Smooth muscle cell (in vitro differentiated cells): ENCODE results near the gene CTR9. TPM values are rescaled to one million over a fixed set of nuclear protein-coding genes. Genes with fewer than 3 reads are reported as not detected.

ENCODE experiments used
- DNase-seq: peaks from one replicate; lab custom pipeline; 2025; ENCODE audit not compliant: unreplicated experiment; lab: John Stamatoyannopoulos, UW
- H2AFZ ChIP-seq: fragments of 200-600 bp; sonication (generic); 2 replicates; pipeline ENCODE4 v1.6.0; 2016; ENCODE audit warnings: antibody characterized with exemption, low read depth, mild to moderate bottlenecking
- H3F3A ChIP-seq: fragments of 200-600 bp; sonication (generic); 2 replicates; pipeline ENCODE4 v1.6.0; 2017; ENCODE audit warnings: antibody characterized with exemption, low read depth
- H3K27ac ChIP-seq: fragments of 200-600 bp; sonication (generic); 2 replicates; pipeline ENCODE4 v1.5.1; 2016; ENCODE audit warnings: low read depth, mild to moderate bottlenecking
- H3K27me3 ChIP-seq: fragments of 200-600 bp; sonication (generic); 2 replicates; pipeline ENCODE4 v1.6.1; 2016; ENCODE audit warnings: low read depth, mild to moderate bottlenecking
- H3K36me3 ChIP-seq: fragments of 200-600 bp; sonication (generic); 2 replicates; pipeline ENCODE4 v1.5.1; 2016; ENCODE audit warnings: low read depth
- H3K4me1 ChIP-seq: fragments of 200-600 bp; sonication (generic); 2 replicates; pipeline ENCODE4 v1.5.1; 2016; ENCODE audit warnings: low read depth
- H3K4me2 ChIP-seq: fragments of 200-600 bp; sonication (generic); 2 replicates; pipeline ENCODE4 v1.6.0; 2016; ENCODE audit warnings: mild to moderate bottlenecking
- H3K4me3 ChIP-seq: fragments of 200-600 bp; sonication (generic); 2 replicates; pipeline ENCODE4 v1.5.1; 2016; ENCODE audit warnings: mild to moderate bottlenecking
- H3K79me2 ChIP-seq: fragments of 200-600 bp; sonication (generic); 2 replicates; pipeline ENCODE4 v1.6.0; 2016; ENCODE audit warnings: low read depth, mild to moderate bottlenecking
- H3K9ac ChIP-seq: fragments of 200-600 bp; sonication (generic); 2 replicates; pipeline ENCODE4 v1.6.0; 2016; ENCODE audit warnings: low read depth
- H3K9me3 ChIP-seq: fragments of 200-600 bp; sonication (generic); replicated peaks from 2 replicates; pipeline ENCODE4 v1.5.1; 2016; ENCODE audit warnings: low read depth
- H4K20me1 ChIP-seq: fragments of 200-600 bp; sonication (generic); 2 replicates; pipeline ENCODE4 v1.6.0; 2016; ENCODE audit warnings: low read depth
- CTCF ChIP-seq: fragments of 200-600 bp; sonication (generic); IDR thresholded peaks from 2 replicates; pipeline ENCODE4 v1.5.1; 2017; ENCODE audit warnings: borderline replicate concordance, mild to moderate bottlenecking, antibody characterized with exemption; ENCODE audit not compliant: insufficient read depth, poor library complexity, severe bottlenecking
- WGBS: methylation state at CpG from one replicate; pipeline ENCODE4 v1.1.7; 2016; ENCODE audit warnings: low lambda C conversion rate; 5-methylcytosine and 5-hydroxymethylcytosine counted together
- polyA plus RNA-seq: library from polyadenylated mRNA; unstranded; fragments of >200 nt; fragmentation: Nextera tagmentation; extraction: Ambion mirVana; gene quantifications from 2 replicates; pipeline ENCODE4 v1.2.1, GENCODE V29; 2016
- total RNA-seq: library from RNA; depleted of rRNA; stranded (reverse); fragments of >200 nt; gene quantifications from 2 replicates; pipeline ENCODE4 v1.2.3, GENCODE V29; 2014

CTR9 gene
- total and polyA plus RNA-seq, 2 experiments from 2014 or later, result 25.1 to 27.5 TPM

DNA sequence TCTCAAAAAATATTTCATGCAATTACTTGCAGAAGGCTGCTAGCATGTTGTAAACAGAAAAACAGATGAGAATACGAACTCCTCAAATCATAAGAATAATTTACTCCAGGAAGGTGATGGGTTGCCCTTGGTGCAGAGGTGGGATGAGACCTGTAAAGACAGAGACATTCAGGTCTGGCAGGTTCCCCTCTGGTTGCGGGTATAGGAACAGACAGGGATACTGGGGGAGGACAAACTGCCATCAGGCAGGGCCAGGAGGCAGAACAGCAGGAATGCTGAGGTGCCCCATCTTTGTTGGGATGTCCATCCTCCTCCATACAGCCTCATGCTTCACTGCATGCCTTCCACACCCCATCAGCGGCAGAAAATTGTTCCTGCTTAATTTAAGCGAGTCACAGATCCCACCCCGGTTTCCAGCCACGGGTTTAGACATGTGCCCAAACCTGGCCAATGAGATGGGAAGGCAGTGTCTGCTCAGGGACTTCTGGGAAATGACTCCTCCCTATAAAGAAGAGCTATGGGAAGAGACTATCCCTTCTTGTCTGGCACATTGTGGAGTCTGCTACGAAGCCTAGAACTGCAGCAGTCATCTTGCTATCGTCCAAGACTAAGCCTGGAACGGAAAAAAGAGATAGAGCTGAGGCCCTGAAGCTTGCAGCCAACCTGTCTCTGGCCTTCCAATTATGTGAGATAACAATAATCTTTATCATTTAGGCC lies 34.3 kb upstream of the CTR9 start:
- 74% methylated on average over 9 of the region's 9 CpGs for WGBS
- H3K9ac ChIP-seq, result no peak overlapping the region
- no peak for TF ChIP-seq CTCF
- H4K20me1 ChIP-seq, result no peaks in the 10 kb centered on the region
- H3K4me3 ChIP-seq, result no peak overlapping the region
- no peaks in the 10 kb centered on the region for H3K9me3 ChIP-seq
- no peak overlapping the region for H3K4me2 ChIP-seq
- H3K79me2 ChIP-seq, result no peaks in the 10 kb centered on the region
- H3K36me3 ChIP-seq, result no peaks in the 10 kb centered on the region
- no peaks in the 10 kb centered on the region for H3F3A ChIP-seq
- DNase-seq, result no peak
- no peak overlapping the region for H2AFZ ChIP-seq
- H3K4me1 ChIP-seq, result no peaks in the 10 kb centered on the region
- no peak overlapping the region for H3K27ac ChIP-seq
- H3K27me3 ChIP-seq, result no peaks in the 10 kb centered on the region

DNA sequence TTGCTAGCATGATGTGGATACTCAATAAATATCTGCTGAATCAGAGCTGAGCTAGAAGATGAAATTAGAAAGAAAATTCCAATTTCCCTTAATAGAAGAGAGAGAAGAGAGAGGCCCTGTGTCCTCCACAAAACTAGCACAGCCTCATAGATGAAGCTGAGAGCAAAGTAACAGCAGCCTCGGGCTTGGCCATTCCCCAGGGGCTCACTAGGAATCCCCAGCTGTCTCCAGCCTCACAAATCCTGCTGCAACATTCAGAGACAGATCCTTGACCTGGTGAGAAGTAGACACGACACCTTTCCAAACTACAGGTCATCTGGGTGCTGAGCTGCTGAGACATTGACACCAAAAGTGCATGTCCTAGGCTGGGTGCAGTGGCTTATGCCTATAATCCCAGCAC lies 31.4 kb upstream of the CTR9 start:
- no peaks in the 10 kb centered on the region for H4K20me1 ChIP-seq
- no peaks in the 10 kb centered on the region for H3K79me2 ChIP-seq
- H3K9me3 ChIP-seq, result no peaks in the 10 kb centered on the region
- 100% methylated on average over 2 of the region's 2 CpGs for WGBS
- no peak overlapping the region for H3K4me3 ChIP-seq
- no peaks in the 10 kb centered on the region for H3K4me1 ChIP-seq
- H3F3A ChIP-seq, result no peaks in the 10 kb centered on the region
- TF ChIP-seq CTCF, result no peak
- no peak overlapping the region for H3K27ac ChIP-seq
- DNase-seq, result no peak
- no peak overlapping the region for H3K9ac ChIP-seq
- H3K4me2 ChIP-seq, result no peak overlapping the region
- no peaks in the 10 kb centered on the region for H3K27me3 ChIP-seq
- no peaks in the 10 kb centered on the region for H3K36me3 ChIP-seq
- H2AFZ ChIP-seq, result no peak overlapping the region

DNA sequence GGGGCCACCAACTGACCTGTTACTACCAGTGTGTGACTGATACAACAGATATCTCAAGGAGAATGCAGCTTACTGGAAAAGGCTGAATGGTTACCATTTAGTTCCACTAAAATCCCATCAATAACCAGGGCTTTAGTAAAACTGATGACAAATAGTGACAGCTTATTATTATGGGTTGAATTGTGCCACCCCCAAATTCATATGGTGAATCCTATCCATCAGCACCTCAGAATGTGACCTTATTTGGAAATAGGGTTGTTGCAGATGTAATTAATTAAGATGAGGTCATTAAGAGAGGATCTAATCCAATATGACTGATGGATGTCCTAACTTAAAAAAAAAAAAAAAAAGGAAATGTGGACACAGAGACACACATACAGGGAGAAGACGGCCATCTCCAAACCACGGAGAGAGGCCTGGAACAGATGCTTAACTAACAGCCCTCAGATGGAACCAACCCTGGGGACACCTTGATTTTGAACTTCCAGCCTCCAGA lies 30.1 kb upstream of the CTR9 start:
- H3K36me3 ChIP-seq, result no peaks in the 10 kb centered on the region
- 90% methylated on average over 2 of the region's 2 CpGs for WGBS
- no peak overlapping the region for H3K27ac ChIP-seq
- no peak for DNase-seq
- H3K9me3 ChIP-seq, result no peaks in the 10 kb centered on the region
- no peak overlapping the region for H3K4me2 ChIP-seq
- no peak for TF ChIP-seq CTCF
- no peaks in the 10 kb centered on the region for H3K79me2 ChIP-seq
- no peaks in the 10 kb centered on the region for H3K27me3 ChIP-seq
- H2AFZ ChIP-seq, result no peak overlapping the region
- no peaks in the 10 kb centered on the region for H4K20me1 ChIP-seq
- H3K4me3 ChIP-seq, result no peak overlapping the region
- H3K9ac ChIP-seq, result no peak overlapping the region
- no peaks in the 10 kb centered on the region for H3K4me1 ChIP-seq
- H3F3A ChIP-seq, result no peaks in the 10 kb centered on the region

GRCh38 chr11:10722307-10722706 lies 28.7 kb upstream of the CTR9 start:
- Histone ChIP-seq H3K4me2 (no peak overlapping the region), H3F3A (no peaks in the 10 kb centered on the region), H3K79me2 (no peaks in the 10 kb centered on the region), H2AFZ (no peak overlapping the region), H3K27me3 (no peaks in the 10 kb centered on the region), H3K9ac (no peak overlapping the region), H3K4me1 (no peaks in the 10 kb centered on the region), H3K4me3 (no peak overlapping the region), H3K9me3 (no peaks in the 10 kb centered on the region), H4K20me1 (no peaks in the 10 kb centered on the region), H3K36me3 (no peaks in the 10 kb centered on the region), H3K27ac (no peak overlapping the region)
- WGBS, result 32% methylated on average over 4 of the region's 4 CpGs
- no peak for TF ChIP-seq CTCF
- DNase-seq, result no peak
